Epithelial cell of prostate (primary cell): ENCODE measurements around the gene TMEM220.
"Not testable (repeated sequence)": the region's sequence is repeated elsewhere in the genome, so short reads cannot be mapped to it uniquely, and the experiment has no call there.

Source experiments
- DNase-seq: peaks from one replicate; pipeline ENCODE4 v3.0.0-alpha.2; 2011; ENCODE audit warnings: low read depth, low spot score
- H3K27ac ChIP-seq: fragments of 450-650 bp; 2 replicates; pipeline ENCODE4 v1.5.1; 2017; ENCODE audit warnings: mild to moderate bottlenecking

Gene TMEM220

GRCh38 chr17:10755592-10756127 is 25.8 kb upstream of the TMEM220 start:
- DNase-seq: no peak
- H3K27ac ChIP-seq: no peak overlapping the region

DNA sequence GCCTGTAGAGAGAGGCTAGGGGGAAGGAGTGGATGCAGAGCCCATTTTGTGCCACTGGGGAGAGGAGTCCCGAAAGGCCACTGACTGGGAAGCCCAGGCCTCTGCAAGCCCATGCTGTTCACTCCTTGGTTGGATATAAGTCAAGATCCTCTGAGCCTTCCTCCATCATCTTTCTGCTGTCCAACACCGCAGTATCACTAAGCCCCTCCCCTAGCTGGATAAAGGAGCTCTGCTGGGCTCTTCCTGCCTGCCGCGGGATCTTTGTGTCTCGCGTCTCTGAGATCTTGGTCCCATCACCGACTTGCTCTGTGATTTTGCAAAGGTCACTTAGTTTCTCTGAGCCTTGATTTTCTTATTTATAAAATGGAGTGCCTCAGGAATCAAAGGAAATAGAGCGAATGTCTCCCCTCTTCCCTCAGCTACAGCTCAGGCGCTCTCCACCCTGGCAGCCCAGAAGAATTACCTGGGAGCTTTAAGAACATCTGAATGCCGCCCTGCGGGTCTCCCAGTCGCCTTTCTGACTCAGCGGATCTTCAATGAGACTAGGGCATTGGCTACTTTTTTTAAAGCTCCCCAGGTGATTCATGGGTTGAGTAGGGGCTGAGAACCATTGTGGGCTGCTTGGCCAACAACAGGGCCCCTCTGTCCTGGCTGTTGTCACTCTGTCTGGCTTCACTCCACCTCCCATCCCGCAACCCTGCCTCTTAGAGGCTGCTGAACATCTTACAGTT is 25.2 kb upstream of the TMEM220 start:
- DNase-seq: no peak
- no peak overlapping the region for H3K27ac ChIP-seq

DNA sequence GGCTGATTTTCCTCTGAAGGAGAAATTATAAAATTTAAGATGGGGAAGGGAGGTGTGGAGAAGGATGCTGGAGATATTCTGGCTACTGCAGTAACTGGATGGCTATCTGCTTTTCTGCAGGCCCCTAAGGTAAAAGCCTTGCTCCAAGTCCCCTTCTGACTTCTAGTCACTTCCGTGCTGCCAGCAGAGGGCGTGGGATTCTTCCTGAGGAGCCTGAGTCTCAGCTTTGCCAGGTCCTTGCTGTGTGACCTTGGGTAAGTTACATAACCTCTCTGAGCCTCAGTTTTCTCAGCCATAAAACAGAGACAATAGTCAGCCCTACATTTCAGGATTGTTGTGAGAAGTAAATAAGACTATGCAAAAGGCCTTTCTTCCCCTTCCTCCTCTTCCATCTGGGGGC is 24.3 kb upstream of the TMEM220 start:
- no peak for DNase-seq
- H3K27ac ChIP-seq: no peak overlapping the region

DNA sequence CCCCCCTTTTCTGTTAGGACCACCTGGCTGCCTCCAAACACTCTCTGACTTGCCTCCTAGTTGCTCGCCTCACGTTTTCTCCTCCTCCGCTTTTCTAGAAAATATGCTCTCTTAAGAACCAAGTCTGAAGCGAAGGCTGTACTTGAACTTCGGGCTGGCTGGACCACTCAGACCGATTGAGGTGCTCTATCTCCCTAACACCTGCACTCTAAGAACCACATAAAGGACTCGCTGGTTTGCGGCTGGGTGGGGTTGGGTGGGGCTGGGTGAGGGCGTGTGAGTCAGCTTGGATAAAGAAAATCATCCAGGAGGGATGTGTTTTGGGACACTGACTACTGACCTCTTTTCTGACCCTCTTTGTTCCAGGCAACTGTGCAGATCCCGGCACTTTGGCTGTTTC is 22.9 kb upstream of the TMEM220 start:
- H3K27ac ChIP-seq: no peak overlapping the region
- DNase-seq: no peak

GRCh38 chr17:10751563-10751962 is 21.7 kb upstream of the TMEM220 start:
- no peak for DNase-seq
- no peak overlapping the region for H3K27ac ChIP-seq

GRCh38 chr17:10750210-10750609 is 20.4 kb upstream of the TMEM220 start:
- H3K27ac ChIP-seq: no peak overlapping the region
- no peak for DNase-seq

GRCh38 chr17:10748531-10749181 is 18.8 kb upstream of the TMEM220 start:
- H3K27ac ChIP-seq: no peak overlapping the region

GRCh38 chr17:10745231-10745630 is 15.4 kb upstream of the TMEM220 start:
- no peak overlapping the region for H3K27ac ChIP-seq
- DNase-seq: no peak

More at GRCh38 chr17:10748531-10749181, 18.8 kb upstream of the TMEM220 start:
- DNase-seq: no peak

GRCh38 chr17:10744501-10745000 is 14.7 kb upstream of the TMEM220 start:
- H3K27ac ChIP-seq: no peak overlapping the region
- DNase-seq: no peak

DNA sequence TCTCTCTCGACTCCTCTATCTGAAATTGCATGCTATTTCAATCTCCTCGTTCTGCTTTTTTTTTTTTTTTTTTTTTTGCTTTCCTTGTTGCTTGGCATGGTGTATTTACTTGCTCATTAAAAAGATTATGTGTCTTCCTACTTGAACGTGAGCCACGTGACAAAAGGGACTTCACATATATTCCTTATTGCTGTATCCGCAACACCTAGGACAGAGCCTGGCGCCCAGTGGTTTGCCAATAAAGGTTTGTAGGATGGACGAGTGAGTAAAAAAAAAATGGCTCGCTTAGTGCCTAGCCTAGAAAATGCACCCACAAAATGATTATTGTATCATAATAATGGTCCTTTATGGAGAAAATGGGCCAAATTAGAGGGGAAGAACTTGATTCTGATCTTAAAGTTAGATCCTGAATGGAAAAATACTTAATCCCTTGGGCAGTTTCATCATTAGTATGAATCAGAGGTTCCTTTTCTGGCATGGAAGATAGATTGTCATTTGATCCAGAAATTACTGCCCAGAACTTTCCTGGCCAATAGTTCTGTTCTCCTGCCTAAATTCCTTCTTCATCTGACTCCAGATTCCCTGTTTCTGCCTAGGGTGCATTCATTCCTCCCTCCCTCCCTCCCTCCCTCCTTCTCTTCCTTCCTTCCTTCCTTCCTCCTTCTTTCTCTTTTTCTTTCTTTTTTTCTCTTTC is 13.6 kb upstream of the TMEM220 start:
- H3K27ac ChIP-seq: no peak overlapping the region
- DNase-seq: no peak

DNA sequence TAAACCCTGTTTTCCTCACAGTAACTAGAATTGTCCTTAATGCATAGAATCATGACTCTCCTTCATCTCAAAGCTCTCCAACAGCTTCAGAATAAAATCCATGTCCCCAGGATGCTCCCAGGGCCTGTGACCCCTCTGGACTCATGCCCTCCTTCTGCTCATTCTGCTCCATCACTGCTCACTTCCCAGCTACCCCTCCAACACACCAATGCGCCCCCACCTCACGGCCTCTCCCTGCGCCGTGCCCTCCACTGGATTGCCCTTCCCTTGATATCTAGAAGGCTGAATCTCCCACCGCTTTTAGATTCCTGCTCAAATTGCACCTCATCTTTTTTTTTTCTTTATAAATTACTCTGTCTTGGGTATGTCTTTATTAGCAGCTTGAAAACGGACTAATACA is 12.6 kb upstream of the TMEM220 start:
- no peak overlapping the region for H3K27ac ChIP-seq
- DNase-seq: no peak

DNA sequence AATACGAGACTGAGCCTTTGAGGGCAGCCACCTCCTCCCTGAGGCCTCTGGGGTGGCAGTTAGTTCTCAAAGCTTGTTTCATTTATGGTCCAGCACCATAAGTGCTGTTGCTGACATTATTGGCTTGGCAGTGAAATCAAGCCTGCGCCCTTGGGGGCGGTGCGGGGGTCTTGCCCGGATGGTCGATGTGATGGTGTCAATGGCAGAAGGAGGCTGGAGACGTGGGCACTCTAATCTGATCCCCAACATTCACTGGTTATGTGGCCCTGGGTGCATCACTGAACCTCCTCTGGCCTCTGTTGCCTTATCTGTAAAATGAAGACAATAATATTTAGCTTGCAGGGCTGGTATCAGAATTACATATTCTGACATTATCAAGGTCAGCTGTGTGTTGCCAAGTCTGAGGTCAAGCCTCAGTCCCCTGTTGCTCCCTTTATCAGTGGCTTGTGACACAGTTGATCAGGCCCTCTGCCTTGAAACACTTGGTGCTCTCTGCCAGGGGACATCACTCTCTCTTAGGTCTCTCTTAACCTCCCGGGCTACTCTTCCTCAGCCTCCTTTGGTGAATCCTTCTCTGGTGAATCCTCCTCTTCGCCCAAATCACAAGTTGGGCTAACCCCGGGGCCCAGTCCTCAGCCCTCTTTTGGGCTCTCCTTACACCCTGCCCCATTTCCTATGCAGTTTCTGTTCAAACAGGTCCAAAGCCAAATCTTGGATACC is 11.8 kb upstream of the TMEM220 start:
- H3K27ac ChIP-seq: no peak overlapping the region
- no peak for DNase-seq

GRCh38 chr17:10739386-10739785 is 9.6 kb upstream of the TMEM220 start:
- DNase-seq: no peak
- H3K27ac ChIP-seq: no peak overlapping the region

DNA sequence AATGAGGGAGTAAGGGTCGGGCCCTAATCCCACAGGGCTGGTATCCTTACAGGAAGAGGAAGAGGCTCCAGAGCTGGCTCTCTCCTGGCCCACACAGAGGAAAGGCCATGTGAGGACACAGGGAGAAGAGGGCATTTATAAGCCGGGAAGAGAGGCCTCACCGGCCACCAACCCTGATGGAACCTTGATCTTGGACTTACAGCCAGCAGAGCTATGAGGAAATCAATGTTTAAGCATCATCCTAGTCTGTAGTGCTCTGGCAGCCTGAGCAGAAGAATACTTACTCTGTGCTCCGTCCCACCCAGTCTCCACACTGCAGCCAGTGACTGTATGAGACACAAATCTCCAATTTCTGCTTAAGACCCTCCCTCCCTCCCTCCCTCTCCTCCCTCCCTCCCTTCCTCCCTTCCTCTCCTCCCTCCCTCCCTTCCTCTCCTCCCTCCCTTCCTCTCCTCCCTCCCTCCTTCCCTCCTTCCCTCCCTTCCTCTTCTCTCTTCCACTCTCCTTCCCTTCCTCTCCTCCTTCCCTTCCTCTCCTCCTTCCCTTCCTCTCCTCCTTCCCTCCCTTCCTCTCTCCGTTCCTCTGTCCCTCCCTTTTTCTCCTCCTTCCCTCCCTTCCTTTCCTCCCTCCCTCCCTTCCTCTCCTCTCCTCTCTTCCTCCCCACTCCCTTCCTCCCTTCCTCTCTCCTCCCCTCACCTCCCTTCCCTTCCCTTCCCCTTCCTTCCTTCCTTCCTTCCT is 8.9 kb upstream of the TMEM220 start:
- no peak for DNase-seq
- H3K27ac ChIP-seq: no peak overlapping the region

- no peak overlapping the region for H3K27ac ChIP-seq
- no peak for DNase-seq
Measured at GRCh38 chr17:10737736-10738135, 7.9 kb upstream of the TMEM220 start.

GRCh38 chr17:10737168-10737622 is 7.4 kb upstream of the TMEM220 start:
- peak; percentile 49 for DNase-seq
- H3K27ac ChIP-seq: no peak overlapping the region

DNA sequence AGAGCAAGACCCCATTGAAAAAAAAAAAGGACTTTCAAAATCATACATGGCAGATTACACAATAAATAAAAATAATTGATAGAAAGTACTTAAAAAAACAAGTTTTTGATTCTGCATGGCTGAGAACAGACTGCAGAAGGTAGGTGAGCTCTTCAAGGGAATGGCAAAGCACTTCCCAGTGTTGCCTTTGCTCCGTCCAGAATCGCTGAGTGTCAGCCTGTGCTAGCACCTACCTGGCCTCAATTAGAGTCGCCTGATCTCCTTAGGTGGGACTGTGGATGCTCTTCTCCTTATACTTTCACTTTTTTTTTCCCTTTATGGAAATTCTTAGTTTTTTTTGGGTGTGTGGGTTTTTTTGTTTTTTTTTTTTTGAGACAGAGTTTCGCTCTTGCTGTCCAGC is 6.0 kb upstream of the TMEM220 start:
- DNase-seq: no peak
- no peak overlapping the region for H3K27ac ChIP-seq

GRCh38 chr17:10735251-10735650 is 5.4 kb upstream of the TMEM220 start:
- H3K27ac ChIP-seq: no peak overlapping the region
- DNase-seq: no peak

- no peak for DNase-seq
- no peak overlapping the region for H3K27ac ChIP-seq
Measured at GRCh38 chr17:10733666-10734065, 3.8 kb upstream of the TMEM220 start.

GRCh38 chr17:10732121-10732520 is 2.3 kb upstream of the TMEM220 start:
- H3K27ac ChIP-seq, DNase-seq: not testable (repeated sequence)
